Nephron (organoid): ENCODE measurements around the gene INMT.

Experiments
- H3K27ac Mint-ChIP-seq, 3 experiments: 2 replicates each; pipeline ENCODE4 v1.8.0; 2020; ENCODE audit warnings: mixed read lengths in 3 of 3, mild to moderate bottlenecking in 2 of 3, moderate library complexity in 1 of 3
- H3K27me3 Mint-ChIP-seq: 2 replicates; pipeline ENCODE4 v1.8.0; 2021; ENCODE audit warnings: low read depth, mild to moderate bottlenecking, moderate library complexity, mixed read lengths
- H3K36me3 Mint-ChIP-seq: 2 replicates; pipeline ENCODE4 v1.8.0; 2020; ENCODE audit warnings: low read depth, mixed read lengths
- H3K4me1 Mint-ChIP-seq: 2 replicates; pipeline ENCODE4 v1.8.0; 2020; ENCODE audit warnings: mixed read lengths
- H3K4me3 Mint-ChIP-seq, 3 experiments: 2 replicates each; pipeline ENCODE4 v1.8.0; 2020; ENCODE audit warnings: mild to moderate bottlenecking in 3 of 3, mixed read lengths in 3 of 3, moderate library complexity in 2 of 3
- H3K9me3 Mint-ChIP-seq: 2 replicates; pipeline ENCODE4 v1.8.0; 2020; ENCODE audit warnings: mixed read lengths
- CTCF ChIP-seq, 3 experiments: fragments of 200-600 bp; sonication (generic); IDR thresholded peaks; one replicate each; pipeline ENCODE4 v1.5.0; 2021; ENCODE audit warnings: antibody characterized with exemption in 3 of 3; ENCODE audit not compliant: unreplicated experiment in 3 of 3

Gene INMT

GRCh38 chr7:30765408-30765807 lies 13.5 kb downstream of the INMT start:
- Mint-ChIP-seq H3K27me3 (peaks cover 6% of the 10 kb centered on the region), H3K4me3 (no peak overlapping the region), H3K9me3 (no peaks in the 10 kb centered on the region), H3K36me3 (no peaks in the 10 kb centered on the region), H3K4me1 (peaks cover 39% of the 10 kb centered on the region), H3K27ac (peak overlapping the region in 2 of 3 experiments; percentile 73 to 89)
- no peak for TF ChIP-seq CTCF (IDR thresholded peaks at IDR 0.05; ENCODE audit: unreplicated experiment in 3 of 3)

- Mint-ChIP-seq H3K4me3 (peak overlapping the region; percentile 71 to 86 (median 74)), H3K27me3 (peaks cover 6% of the 10 kb centered on the region), H3K4me1 (peaks cover 19% of the 10 kb centered on the region), H3K36me3 (no peaks in the 10 kb centered on the region), H3K27ac (peak overlapping the region; percentile 55 to 82 (median 69)), H3K9me3 (no peaks in the 10 kb centered on the region)
- no peak for TF ChIP-seq CTCF (IDR thresholded peaks at IDR 0.05; ENCODE audit: unreplicated experiment in 3 of 3)
These were observed 18.9 kb downstream of the INMT start for GRCh38 chr7:30770845-30771173.

GRCh38 chr7:30771174-30771879 lies 19.4 kb downstream of the INMT start, which contains the start of gene MINDY4:
MINDY4 (plus strand) TSS chr7:30771417; CDS start chr7:30771494, 77 bp downstream.
- H3K4me3 Mint-ChIP-seq = peak within 1 kb of the TSS; percentile 71 to 93 (median 93)
- TF ChIP-seq CTCF (IDR thresholded peaks at IDR 0.05; ENCODE audit: unreplicated experiment in 3 of 3) = no peak
- peaks cover 6% of the 10 kb centered on the region for H3K27me3 Mint-ChIP-seq
- H3K4me1 Mint-ChIP-seq = peaks cover 19% of the 10 kb centered on the region
- peak within 1 kb of the TSS; percentile 55 to 83 (median 69) for H3K27ac Mint-ChIP-seq
- no peaks in the 10 kb centered on the region for H3K36me3 Mint-ChIP-seq
- H3K9me3 Mint-ChIP-seq = no peaks in the 10 kb centered on the region

- Mint-ChIP-seq H3K4me1 (peaks cover 19% of the 10 kb centered on the region), H3K4me3 (peak overlapping the region in 2 of 3 experiments; percentile 93), H3K36me3 (no peaks in the 10 kb centered on the region), H3K27ac (peak overlapping the region; percentile 37 to 83 (median 50)), H3K27me3 (peaks cover 6% of the 10 kb centered on the region), H3K9me3 (no peaks in the 10 kb centered on the region)
- no peak for TF ChIP-seq CTCF (IDR thresholded peaks at IDR 0.05; ENCODE audit: unreplicated experiment in 3 of 3)
These were observed 20.0 kb downstream of the INMT start for GRCh38 chr7:30771880-30772425.

- Mint-ChIP-seq H3K4me1 (peaks cover 19% of the 10 kb centered on the region), H3K9me3 (no peaks in the 10 kb centered on the region), H3K36me3 (no peaks in the 10 kb centered on the region), H3K27ac (no peak overlapping the region), H3K27me3 (peaks cover 2% of the 10 kb centered on the region), H3K4me3 (peak overlapping the region in 2 of 3 experiments; percentile 93)
- no peak for TF ChIP-seq CTCF (IDR thresholded peaks at IDR 0.05; ENCODE audit: unreplicated experiment in 3 of 3)
These were observed 21.0 kb downstream of the INMT start for GRCh38 chr7:30772984-30773383.

- Mint-ChIP-seq H3K27me3 (no peaks in the 10 kb centered on the region), H3K27ac (no peak overlapping the region), H3K4me3 (no peak overlapping the region), H3K4me1 (peaks cover 7% of the 10 kb centered on the region), H3K36me3 (no peaks in the 10 kb centered on the region), H3K9me3 (no peaks in the 10 kb centered on the region)
- TF ChIP-seq CTCF (IDR thresholded peaks at IDR 0.05; ENCODE audit: unreplicated experiment in 3 of 3) = no peak
These were observed 24.1 kb downstream of the INMT start for GRCh38 chr7:30775992-30776391.
